ENCODE measurements around the gene INAVA.

DNA sequence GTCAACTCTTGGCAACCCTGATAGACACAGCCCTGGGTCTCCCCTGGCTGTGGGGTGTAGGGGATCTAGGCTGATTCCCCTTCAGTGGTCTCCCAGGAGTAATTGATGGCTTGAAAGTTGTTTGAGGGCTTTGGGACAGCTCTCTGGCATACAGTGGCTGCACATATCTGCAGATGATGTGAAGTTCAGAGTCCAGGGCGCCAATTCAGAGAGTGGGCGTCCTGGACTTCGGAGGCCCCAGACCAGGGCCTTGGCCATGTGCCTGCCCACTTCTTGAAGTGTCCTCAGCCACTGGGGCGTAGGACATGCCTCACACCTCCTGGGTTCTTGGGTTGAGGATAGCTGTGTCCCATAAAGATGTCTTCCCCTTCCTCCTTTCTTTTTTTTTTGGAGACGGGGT, 2.6 kb downstream of the INAVA start:
- no peak for TF ChIP-seq POLR2A (IDR thresholded peaks at IDR 0.05)
- TF ChIP-seq, protein P1, sequence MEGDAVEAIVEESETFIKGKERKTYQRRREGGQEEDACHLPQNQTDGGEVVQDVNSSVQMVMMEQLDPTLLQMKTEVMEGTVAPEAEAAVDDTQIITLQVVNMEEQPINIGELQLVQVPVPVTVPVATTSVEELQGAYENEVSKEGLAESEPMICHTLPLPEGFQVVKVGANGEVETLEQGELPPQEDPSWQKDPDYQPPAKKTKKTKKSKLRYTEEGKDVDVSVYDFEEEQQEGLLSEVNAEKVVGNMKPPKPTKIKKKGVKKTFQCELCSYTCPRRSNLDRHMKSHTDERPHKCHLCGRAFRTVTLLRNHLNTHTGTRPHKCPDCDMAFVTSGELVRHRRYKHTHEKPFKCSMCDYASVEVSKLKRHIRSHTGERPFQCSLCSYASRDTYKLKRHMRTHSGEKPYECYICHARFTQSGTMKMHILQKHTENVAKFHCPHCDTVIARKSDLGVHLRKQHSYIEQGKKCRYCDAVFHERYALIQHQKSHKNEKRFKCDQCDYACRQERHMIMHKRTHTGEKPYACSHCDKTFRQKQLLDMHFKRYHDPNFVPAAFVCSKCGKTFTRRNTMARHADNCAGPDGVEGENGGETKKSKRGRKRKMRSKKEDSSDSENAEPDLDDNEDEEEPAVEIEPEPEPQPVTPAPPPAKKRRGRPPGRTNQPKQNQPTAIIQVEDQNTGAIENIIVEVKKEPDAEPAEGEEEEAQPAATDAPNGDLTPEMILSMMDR (IDR thresholded peaks at IDR 0.05) = no peak

Measured in adrenal gland (tissue), 5 donors.